HG03175 (cell line): ENCODE results near the gene NCL.
A peak's percentile ranks its signal among the peaks of the same experiment; 100 is the strongest.

Experiments used
- ATAC-seq: cut with Tn5 transposase; IDR thresholded peaks from one replicate; pipeline ENCODE4 v1.9.1; 2021; ENCODE audit warnings: mild to moderate bottlenecking, moderate library complexity; ENCODE audit not compliant: unreplicated experiment

The NCL gene

DNA sequence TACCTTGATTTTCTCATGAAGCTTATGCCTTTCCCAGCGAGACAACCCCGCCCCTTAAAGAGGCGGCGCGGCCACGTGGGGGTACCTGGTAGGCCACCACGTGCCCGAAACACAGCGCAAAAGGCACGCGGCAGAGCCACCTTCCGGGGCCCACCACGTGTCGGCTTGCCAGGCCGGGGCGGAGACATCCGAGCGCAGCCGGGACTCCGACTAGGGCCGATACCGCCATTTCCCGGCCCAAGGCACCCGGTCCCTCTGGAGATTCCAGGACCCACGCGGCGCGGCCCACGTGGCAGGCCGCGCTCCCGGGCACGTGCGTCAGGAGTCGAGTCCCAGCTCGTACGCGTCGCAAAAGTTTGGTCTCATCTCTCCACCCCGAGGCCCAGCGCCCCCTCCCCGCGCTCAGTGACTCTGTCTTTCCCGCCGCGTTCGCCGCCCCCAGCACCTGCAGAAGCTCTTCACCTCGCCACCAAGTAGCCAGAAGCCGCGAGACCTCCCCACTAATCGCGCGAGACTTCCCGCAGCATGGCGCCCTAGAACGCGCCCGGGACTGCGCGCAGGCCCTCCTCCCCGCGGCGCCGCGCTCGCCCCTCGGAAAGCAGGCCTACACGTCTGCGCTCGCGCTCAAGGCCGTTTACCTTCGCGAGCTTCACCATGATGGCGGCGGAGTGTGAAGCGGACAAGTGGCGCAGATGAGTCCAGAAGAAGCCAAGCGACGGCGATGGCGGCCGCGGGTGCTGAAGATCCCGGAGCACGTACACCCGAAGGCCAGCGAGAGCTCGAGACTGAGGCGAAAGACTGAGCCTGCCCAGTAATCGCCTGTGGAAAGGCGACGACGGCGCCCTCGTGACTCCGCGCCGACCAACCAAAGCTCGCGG lies at the start of gene NCL:
Gene NCL (minus strand): TSS at position 787 of the 878 bp plus-strand sequence. CDS start 131 bp downstream, at position 656.
- peak; percentile 89 for ATAC-seq

- ATAC-seq = no peak
Measured at GRCh38 chr2:231513746-231514224, 49.5 kb upstream of the NCL start.

- ATAC-seq = no peak
Measured at GRCh38 chr2:231512222-231512621, 47.9 kb upstream of the NCL start.

DNA sequence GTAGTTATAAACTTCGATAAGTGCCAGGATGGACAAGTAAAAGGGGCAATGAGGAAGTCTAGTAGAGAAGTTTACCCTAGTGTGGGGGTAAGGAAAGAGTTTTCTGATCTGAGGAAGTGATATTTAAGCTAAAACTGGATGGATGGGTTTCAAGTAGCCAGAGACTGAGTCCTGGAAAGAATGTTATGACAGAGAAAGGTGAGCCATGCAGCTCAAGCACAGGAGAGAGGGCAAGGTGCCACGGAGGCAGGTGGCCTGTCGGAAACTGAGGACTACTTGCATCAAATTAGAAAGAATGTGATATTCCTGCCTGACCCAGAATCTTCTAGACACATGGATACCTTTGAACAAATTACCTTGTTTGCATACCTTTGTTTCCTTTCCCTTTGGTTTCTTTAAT lies 39.5 kb upstream of the NCL start:
- no peak for ATAC-seq

GRCh38 chr2:231502596-231502995 lies 38.3 kb upstream of the NCL start:
- no peak for ATAC-seq

DNA sequence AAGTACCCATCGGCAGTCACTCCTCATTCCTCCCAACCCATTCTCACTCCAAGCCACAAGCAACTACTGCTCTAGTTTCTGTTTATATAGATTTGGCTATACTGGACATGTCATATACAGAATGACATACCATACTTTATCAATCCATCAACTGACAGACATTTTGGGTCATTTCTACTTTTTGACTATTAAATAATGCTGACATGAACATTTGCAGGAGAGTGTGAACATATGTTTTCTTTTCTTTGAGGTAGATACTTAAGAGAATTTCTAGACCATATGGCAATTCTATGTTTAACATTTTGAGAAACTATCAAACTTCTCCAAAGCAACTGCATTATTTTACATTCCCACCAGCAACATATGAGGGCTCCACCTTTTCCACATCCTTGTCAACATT lies 33.4 kb upstream of the NCL start:
- no peak for ATAC-seq

DNA sequence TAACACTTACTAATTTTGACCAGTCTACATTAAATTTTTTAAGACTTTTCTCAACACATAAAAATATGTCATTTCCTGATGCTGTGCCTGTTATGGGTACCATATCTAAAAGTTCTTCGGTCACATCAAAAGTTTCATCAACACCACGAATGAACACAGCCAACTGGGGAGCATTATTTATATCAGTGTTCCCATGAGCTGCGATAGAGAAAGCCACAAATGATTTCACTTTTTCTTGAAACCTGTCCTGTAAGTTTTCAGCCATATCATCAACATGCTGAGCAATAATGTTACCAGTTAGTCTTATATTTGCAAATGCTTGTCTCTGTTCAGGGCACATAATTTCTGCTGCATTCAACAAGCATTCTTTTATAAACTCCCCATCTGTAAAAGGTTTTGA lies 30.4 kb upstream of the NCL start:
- no peak for ATAC-seq

DNA sequence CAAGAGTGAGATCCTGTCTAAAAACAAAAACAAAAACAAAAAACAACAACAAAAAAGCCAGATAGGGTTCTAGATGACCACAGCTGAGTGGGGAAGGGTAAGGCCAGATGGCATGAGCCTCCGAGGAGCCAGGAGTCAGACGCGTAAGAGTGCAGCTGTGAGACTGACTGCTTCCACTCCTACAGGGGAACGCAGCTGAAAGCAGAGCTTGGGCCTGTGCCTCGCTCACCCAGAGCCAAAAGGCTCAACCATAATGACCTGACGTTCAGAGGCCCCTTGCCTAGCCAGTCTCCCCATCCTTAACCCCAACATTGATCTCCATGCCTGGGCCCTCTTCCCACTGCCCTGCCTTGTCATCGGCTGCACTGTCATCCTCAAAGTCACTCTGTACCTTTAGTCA lies 26.5 kb upstream of the NCL start:
- no peak for ATAC-seq

DNA sequence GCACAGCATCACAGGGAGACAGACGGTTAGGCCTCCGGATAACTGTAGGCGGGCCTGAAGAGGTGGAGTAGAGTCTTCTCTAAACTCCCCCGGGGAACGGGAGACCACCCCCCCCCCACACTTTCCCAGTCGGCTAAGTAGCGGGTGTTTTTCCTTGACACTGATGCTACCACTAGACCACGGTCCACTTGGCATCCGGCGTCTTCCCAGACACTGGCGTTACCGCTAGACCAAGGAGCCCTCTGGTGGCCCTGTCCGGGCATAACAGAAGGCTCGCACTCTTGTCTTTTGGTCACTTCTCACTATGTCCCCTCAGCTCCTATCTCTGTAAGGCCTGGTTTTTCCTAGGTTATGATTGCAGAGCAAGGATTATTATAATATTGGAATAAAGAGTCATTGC lies 25.7 kb upstream of the NCL start:
- no peak for ATAC-seq

DNA sequence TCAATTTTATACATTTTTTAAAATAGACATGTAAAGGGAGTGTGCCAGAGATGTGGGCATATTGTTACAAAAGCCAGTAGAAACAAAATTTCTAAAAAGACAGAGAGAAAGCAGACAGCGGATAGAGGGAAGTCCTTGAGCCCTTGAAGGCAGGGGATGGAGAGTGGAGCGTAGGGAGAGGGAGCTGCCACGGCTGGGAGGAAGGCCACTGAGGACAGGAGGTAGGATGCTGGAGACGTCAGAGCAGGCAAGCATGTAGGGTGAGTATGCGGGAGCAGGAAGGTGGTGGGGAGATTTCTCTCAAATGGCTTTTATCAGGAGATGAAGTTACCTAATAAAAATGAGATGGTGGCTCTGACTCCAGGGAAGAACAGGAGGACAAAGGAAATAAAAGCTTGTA lies 24.0 kb upstream of the NCL start:
- ATAC-seq = no peak

DNA sequence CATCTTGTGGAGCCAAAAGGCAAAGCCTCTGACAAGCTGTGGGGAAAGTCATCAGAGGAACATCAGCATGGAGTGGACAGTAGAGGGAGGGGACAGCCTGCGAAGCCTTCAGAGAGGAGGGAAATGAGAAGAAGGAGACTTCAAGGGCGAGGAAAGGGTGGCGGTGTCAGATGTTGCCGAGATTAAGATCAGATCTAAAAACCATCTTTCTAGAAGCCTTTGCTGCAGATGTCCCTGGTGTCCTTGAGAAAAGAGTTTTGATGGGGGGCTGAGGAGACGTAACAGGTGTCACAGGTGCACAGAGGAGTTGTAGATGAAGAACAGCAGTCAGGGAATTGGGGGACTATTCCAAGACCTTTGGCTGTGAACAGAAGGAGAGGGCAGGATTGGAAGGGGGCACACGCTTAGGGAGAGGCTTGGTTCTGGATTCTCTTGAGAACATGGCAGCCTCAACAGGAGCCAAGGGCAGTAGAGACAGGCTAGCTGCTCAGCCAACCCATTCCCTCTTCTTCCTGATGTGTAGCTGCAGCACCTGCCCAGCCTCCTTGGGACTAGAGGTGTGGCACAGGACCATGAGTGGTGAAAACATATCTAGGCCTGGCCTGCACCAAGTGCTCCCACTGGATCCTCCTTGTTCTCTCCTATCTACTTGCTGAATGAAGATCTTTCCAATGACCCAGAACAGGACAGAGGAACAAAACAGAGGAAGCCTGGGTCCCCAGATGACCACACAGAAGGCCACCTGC lies 22.7 kb upstream of the NCL start:
- no peak for ATAC-seq

GRCh38 chr2:231483398-231484329 lies 19.4 kb upstream of the NCL start:
- no peak for ATAC-seq

DNA sequence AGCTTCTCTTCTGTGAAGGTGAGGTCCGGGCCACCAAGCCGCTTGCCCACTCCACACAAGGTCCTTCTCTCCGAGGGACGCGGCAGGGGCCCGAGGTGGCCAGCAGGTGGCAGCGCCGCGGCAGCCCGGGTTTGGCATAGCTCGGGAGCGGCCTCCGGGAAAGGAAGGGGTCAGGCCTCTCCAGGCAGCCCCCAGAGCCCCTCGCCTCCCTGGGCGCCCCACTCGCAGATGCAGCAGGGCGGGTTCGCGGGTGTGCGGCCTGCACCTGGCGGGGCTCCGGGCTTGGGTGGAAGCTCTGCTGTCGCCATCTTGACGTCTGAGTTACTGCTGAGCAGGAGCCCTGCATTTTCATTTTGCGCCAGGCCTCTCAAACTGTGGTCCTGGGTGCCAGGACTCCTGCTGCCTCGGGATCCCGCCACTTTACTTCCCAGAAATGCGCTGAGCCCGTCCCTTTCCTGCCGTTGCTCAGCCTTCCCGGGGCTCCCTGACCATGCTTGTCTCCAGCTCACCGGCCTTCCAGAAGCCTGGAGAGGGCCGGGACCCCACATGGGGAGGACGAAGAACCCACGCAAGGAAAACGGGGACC lies 18.6 kb upstream of the NCL start:
- ATAC-seq = peak; percentile 69

DNA sequence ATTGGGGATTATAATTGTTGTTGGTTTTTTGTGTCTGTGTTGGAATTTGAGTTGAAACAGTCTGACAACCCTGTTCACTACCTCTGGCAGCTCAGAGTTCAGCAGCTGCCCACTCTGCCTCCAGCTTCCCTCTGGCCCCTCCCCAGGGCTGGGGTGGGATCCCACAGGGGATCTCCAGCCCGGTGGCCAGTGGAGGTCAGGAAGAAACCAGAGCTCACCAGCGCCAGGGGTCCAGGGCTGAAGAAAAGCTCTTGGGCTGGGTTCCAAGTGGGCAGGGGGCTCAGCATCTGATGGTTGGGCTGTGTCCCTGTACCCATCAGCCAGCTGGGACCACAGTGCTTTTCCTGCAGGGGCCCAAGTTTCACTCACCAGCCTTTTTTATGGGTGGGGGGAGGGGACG lies 16.5 kb upstream of the NCL start:
- no peak for ATAC-seq

- ATAC-seq = no peak
Measured at GRCh38 chr2:231479455-231479854, 15.2 kb upstream of the NCL start.

- no peak for ATAC-seq
Measured at GRCh38 chr2:231476920-231477319, 12.6 kb upstream of the NCL start.

DNA sequence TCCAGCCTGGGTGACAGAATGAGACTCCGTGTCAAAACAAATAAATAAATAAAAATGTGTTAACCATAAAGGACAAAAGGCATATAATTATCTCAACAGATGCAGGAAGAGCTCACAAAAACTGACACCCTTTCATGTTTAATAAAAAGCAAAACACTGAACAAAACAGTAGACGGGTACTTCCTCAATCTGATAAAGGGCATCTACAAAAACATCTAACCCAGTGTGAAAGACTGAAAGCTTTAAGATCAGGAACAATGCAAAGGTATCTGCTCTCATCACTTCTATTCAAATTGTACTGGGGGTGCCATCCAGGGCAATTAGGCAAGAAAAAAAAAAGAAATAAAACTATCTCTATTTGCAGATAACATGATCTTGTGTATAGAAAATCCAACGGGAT lies 11.7 kb upstream of the NCL start:
- no peak for ATAC-seq

DNA sequence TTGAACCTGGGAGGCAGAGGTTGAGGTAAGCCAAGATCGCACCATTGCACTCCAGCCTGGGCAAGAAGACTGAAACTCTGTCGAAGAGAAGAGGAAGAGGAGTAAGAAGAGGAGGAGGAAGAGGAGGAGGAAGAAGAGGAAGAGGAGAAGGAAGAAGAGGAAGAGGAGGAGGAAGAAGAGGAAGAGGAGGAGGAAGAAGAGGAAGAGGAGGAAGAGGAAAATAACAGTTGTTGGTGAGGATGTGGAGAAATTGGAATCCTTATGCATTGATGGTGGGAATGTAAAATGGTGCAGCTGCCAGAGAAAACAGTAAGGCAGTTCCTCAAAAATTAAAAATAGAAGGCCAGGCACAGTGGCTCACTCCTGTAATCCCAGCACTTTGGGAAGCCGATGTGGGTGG lies 8.5 kb upstream of the NCL start:
- ATAC-seq = no peak

DNA sequence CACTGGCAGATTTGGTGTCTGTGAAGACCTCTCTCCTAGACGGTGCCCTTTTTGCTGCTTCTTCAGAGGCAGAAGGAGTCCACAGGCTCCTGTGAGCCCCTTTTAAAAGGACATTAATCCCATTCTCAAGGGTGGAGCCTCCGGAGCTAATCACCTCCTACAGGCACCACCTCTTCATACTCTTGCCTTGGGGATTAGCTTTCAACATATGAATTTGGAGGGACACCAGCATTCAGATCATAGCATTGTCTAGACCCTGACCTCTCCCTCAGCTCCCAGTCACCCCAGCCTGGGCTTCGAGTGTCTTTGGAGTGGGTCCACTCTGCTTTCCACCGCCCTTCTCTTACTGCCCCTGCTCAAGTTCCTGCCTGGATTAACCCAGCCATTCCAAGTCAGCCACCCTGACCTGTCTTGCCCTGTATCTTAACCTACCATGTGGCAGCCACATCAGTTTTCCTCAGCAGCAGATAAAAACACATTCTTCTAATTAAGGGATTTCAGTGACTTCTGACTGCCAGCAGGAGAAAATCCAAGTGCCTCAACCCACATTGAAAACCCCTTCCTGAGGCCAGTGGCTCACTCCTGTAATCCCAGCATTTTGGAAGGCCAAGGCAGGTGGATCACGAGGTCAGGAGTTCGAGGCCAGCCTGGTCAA lies 6.1 kb upstream of the NCL start:
- no peak for ATAC-seq

DNA sequence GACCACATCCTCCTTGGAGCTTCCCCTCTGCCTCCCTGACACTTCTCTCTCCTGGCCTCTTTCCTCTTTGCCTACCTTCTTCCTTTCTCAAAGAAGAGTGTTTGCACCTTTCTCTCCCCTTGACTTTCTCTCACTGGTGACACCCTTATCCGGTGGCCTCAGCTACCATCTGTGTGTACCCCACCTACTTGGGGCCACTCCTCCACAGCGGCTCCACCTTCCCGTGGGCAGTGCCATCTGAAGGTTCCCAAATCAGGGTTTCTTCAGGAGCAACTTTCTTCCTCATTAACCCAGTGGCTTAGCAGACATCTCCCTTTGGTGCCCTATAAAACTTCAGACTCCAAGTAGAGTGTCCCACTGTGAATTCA lies 5.3 kb upstream of the NCL start:
- no peak for ATAC-seq
